NT2/D1 (cell line): Measurements from ENCODE around the gene WT1.

Source experiments
- YY1 ChIP-seq: IDR thresholded peaks from 2 replicates; pipeline ENCODE4 v1.6.1; 2011; ENCODE audit not compliant: insufficient read length, insufficient read depth
- ZNF274 ChIP-seq: IDR thresholded peaks from 2 replicates; pipeline ENCODE4 v1.6.1; 2011; ENCODE audit warnings: mild to moderate bottlenecking, low read depth, low read length

DNA sequence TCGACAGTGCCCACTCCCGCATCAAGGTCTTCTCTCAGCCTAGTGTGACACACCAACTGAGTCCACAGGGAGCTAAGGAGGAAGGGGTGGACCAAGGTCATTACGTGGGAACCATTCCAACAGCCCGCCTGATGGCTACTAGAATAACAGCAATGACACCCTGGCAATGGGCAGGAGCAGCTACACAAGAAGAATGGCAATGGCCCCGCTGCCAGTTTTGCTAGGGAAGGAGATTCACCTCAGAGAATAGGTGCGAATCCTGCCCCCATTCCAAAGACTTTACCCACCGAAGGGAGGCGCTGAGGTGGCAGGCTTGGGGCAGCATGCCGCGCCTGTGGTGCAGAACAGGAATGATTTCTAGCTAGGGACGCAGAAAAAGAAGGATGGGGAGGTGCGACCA, 9.1 kb downstream of the WT1 start:
- TF ChIP-seq YY1, result no peak
- TF ChIP-seq ZNF274, result no peak
